Right atrium auricular region (tissue), 2 donors: Measurements from ENCODE around the gene SH2D7. TPM values are rescaled to one million over a fixed set of nuclear protein-coding genes. Genes with fewer than 3 reads are reported as not detected.
"Not testable (repeated sequence)": the region's sequence is repeated elsewhere in the genome, so short reads cannot be mapped to it uniquely, and the experiment has no call there.

Experiments
- DNase-seq: peaks from one replicate; pipeline ENCODE4 v3.0.0-alpha.2; 2019; ENCODE audit warnings: low spot score
- H3K27ac ChIP-seq, 2 donors: fragments of 200-600 bp; sonication (generic); 1 replicate in 1 of 2; 2 replicates in 1 of 2; pipeline ENCODE4 v1.5.1; 2016 to 2019
- H3K27me3 ChIP-seq, 2 donors: fragments of 200-600 bp; sonication (generic); one replicate each; pipeline versions ENCODE4 v1.5.1 to v1.6.0; 2017 to 2019
- H3K36me3 ChIP-seq: fragments of 200-600 bp; sonication (generic); one replicate; pipeline ENCODE4 v1.5.1; 2016
- H3K4me1 ChIP-seq, 2 donors: fragments of 200-600 bp; sonication (generic); one replicate each; pipeline versions ENCODE4 v1.5.1 to v1.6.0; 2017 to 2019
- H3K4me3 ChIP-seq, 2 donors: fragments of 200-600 bp; sonication (generic); 1 replicate in 1 of 2; 2 replicates in 1 of 2; pipeline ENCODE4 v1.5.1; 2017 to 2019; ENCODE audit warnings: mild to moderate bottlenecking in 1 of 2, moderate library complexity in 1 of 2
- H3K9me3 ChIP-seq, 2 donors: fragments of 200-600 bp; sonication (generic); one replicate each; pipeline ENCODE4 v1.5.1; 2019
- total RNA-seq, 2 donors: library from RNA; depleted of rRNA; stranded (reverse); fragments of >200 nt; gene quantifications; one replicate each; pipeline ENCODE4 v1.1.0, GENCODE V29; 2016
- TF ChIP-seq, protein P1 (sequence below), 2 donors: fragments of 200-600 bp; sonication (generic); IDR thresholded peaks; one replicate each; pipeline ENCODE4 v1.5.1; 2019; ENCODE audit warnings: antibody characterized with exemption in 2 of 2

SH2D7 gene
- total RNA-seq, 2 donors from 2014 or later = not detected

- Histone ChIP-seq H3K4me1 (peaks cover 0 to 40% of the 10 kb centered on the region in 2 donors), H3K27ac (peak within 1 kb of the TSS; percentile 94 to 97), H3K36me3 (no peaks in the 10 kb centered on the region), H3K9me3 (no peaks in the 10 kb centered on the region), H3K27me3 (no peaks in the 10 kb centered on the region), H3K4me3 (peak within 1 kb of the TSS; percentile 92 to 94)
- TF ChIP-seq, protein P1, sequence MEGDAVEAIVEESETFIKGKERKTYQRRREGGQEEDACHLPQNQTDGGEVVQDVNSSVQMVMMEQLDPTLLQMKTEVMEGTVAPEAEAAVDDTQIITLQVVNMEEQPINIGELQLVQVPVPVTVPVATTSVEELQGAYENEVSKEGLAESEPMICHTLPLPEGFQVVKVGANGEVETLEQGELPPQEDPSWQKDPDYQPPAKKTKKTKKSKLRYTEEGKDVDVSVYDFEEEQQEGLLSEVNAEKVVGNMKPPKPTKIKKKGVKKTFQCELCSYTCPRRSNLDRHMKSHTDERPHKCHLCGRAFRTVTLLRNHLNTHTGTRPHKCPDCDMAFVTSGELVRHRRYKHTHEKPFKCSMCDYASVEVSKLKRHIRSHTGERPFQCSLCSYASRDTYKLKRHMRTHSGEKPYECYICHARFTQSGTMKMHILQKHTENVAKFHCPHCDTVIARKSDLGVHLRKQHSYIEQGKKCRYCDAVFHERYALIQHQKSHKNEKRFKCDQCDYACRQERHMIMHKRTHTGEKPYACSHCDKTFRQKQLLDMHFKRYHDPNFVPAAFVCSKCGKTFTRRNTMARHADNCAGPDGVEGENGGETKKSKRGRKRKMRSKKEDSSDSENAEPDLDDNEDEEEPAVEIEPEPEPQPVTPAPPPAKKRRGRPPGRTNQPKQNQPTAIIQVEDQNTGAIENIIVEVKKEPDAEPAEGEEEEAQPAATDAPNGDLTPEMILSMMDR (IDR thresholded peaks at IDR 0.05) = no peak
- peak; percentile 98 for DNase-seq
Observed at GRCh38 chr15:78149068-78149804, 56.9 kb downstream of the SH2D7 start, which contains the start of gene IDH3A. IDH3A (plus strand) TSS chr15:78149362; CDS start chr15:78149404, 42 bp downstream.

- peak overlapping the region; percentile 94 to 97 for H3K27ac ChIP-seq
- H3K36me3 ChIP-seq = no peaks in the 10 kb centered on the region
- peak overlapping the region; percentile 92 to 94 for H3K4me3 ChIP-seq
- H3K4me1 ChIP-seq = peaks cover 0 to 49% of the 10 kb centered on the region in 2 donors
- no peak for DNase-seq
- no peaks in the 10 kb centered on the region for H3K9me3 ChIP-seq
- H3K27me3 ChIP-seq = no peaks in the 10 kb centered on the region
- TF ChIP-seq, protein P1 (IDR thresholded peaks at IDR 0.05) = no peak
Observed at GRCh38 chr15:78149805-78150751, 57.7 kb downstream of the SH2D7 start.

- peak overlapping the region; percentile 94 to 97 for H3K27ac ChIP-seq
- H3K36me3 ChIP-seq, H3K9me3 ChIP-seq, H3K27me3 ChIP-seq, DNase-seq: not testable (repeated sequence)
- H3K4me1 ChIP-seq = peaks cover 0 to 59% of the 10 kb centered on the region in 2 donors
- H3K4me3 ChIP-seq = peak overlapping the region in 1 of 2 donors; percentile 94
Observed at GRCh38 chr15:78151075-78151474, 58.7 kb downstream of the SH2D7 start.

Other genes starting within 250 kb of the SH2D7 start
- gene TBC1D2B, start 14.8 kb upstream of the SH2D7 start, total RNA-seq = 10 to 100 TPM; 12.5 to 27.7 TPM
- 10 to 100 TPM; 37.2 to 38.6 TPM for gene CIB2, start 38.9 kb downstream of the SH2D7 start, total RNA-seq
- gene IDH3A, start 56.8 kb downstream of the SH2D7 start, total RNA-seq = 100 to 1,000 TPM; 188 to 352 TPM
- gene ACSBG1, start 142.0 kb downstream of the SH2D7 start, total RNA-seq = not detected
- 10 to 100 TPM; 70.0 to 78.0 TPM for gene DNAJA4, start 172.0 kb downstream of the SH2D7 start, total RNA-seq
- 10 to 100 TPM; 29.8 to 38.6 TPM for gene SKIC8, start 207.0 kb downstream of the SH2D7 start, total RNA-seq
- not detected for gene CRABP1, start 247.8 kb downstream of the SH2D7 start, total RNA-seq